Measurements from ENCODE around the gene GAS1. TPM values are rescaled to one million over a fixed set of nuclear protein-coding genes. Genes with fewer than 3 reads are reported as not detected.

Gene GAS1
- total RNA-seq, 1 experiment from 2014 or later = 0.13 TPM

- in situ Hi-C loops (cut with HindIII; ENCODE audit: low pct_unique_long_range_greater_than_20kb, low sequenced_read_pairs) = no loop called here
- no peak for DNase-seq (ENCODE audit: low read depth, low spot score)
- Histone ChIP-seq H3K4me3 (ENCODE audit: low read depth in 2 of 2, low read length in 2 of 2) (no peak overlapping the region), H3K9me3 (ENCODE audit: control insufficient read depth, insufficient read depth, low read depth, low read length) (no peaks in the 10 kb centered on the region), H3K27me3 (ENCODE audit: control insufficient read depth, insufficient read depth, low read length) (no peaks in the 10 kb centered on the region), H3K36me3 (ENCODE audit: control insufficient read depth, insufficient read depth, low read length) (no peaks in the 10 kb centered on the region), H3K4me1 (ENCODE audit: control insufficient read depth, insufficient read depth, low read length) (no peaks in the 10 kb centered on the region), H3K27ac (ENCODE audit: low read length) (no peak overlapping the region)
- intact Hi-C loops (cut with micrococcal nuclease; ENCODE audit: unreplicated experiment) = no loop called here
- ChIA-PET CTCF (no interaction called here), POLR2A (no interaction called here)
- ATAC-seq = no peak
- BruUV-seq (replicated peaks) = no TSS peak
- TF ChIP-seq TCF7L2 (IDR thresholded peaks at IDR 0.05; ENCODE audit: low read depth, low read length) (no peak), SIN3A (IDR thresholded peaks at IDR 0.05; ENCODE audit: borderline replicate concordance, insufficient read depth, low read depth, low read length) (no peak), REST (IDR thresholded peaks at IDR 0.05; ENCODE audit: insufficient read depth in 1 of 2, low read depth in 2 of 2, low read length in 1 of 2) (no peak), POLR2AphosphoS5 (IDR thresholded peaks at IDR 0.05; ENCODE audit: low read depth, low read length) (no peak)
- TF ChIP-seq, protein P1, sequence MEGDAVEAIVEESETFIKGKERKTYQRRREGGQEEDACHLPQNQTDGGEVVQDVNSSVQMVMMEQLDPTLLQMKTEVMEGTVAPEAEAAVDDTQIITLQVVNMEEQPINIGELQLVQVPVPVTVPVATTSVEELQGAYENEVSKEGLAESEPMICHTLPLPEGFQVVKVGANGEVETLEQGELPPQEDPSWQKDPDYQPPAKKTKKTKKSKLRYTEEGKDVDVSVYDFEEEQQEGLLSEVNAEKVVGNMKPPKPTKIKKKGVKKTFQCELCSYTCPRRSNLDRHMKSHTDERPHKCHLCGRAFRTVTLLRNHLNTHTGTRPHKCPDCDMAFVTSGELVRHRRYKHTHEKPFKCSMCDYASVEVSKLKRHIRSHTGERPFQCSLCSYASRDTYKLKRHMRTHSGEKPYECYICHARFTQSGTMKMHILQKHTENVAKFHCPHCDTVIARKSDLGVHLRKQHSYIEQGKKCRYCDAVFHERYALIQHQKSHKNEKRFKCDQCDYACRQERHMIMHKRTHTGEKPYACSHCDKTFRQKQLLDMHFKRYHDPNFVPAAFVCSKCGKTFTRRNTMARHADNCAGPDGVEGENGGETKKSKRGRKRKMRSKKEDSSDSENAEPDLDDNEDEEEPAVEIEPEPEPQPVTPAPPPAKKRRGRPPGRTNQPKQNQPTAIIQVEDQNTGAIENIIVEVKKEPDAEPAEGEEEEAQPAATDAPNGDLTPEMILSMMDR (IDR thresholded peaks at IDR 0.05) = no peak
Observed at GRCh38 chr9:86902991-86903733, 44.1 kb downstream of the GAS1 start.

- ChIA-PET POLR2A (no interaction called here), CTCF (no interaction called here)
- no peaks in the 10 kb centered on the region for H3K36me3 ChIP-seq (ENCODE audit: control insufficient read depth, insufficient read depth, low read length)
- intact Hi-C loops (cut with micrococcal nuclease; ENCODE audit: unreplicated experiment) (no loop called here), in situ Hi-C loops (cut with HindIII; ENCODE audit: low pct_unique_long_range_greater_than_20kb, low sequenced_read_pairs) (no loop called here)
- no TSS peak for BruUV-seq (replicated peaks)
- DNase-seq (ENCODE audit: low read depth, low spot score) = no peak
- H3K9me3 ChIP-seq (ENCODE audit: control insufficient read depth, insufficient read depth, low read depth, low read length) = no peaks in the 10 kb centered on the region
- H3K4me3 ChIP-seq (ENCODE audit: low read depth in 2 of 2, low read length in 2 of 2) = no peak overlapping the region
- no peak overlapping the region for H3K27ac ChIP-seq (ENCODE audit: low read length)
- H3K4me1 ChIP-seq (ENCODE audit: control insufficient read depth, insufficient read depth, low read length) = no peaks in the 10 kb centered on the region
- H3K27me3 ChIP-seq (ENCODE audit: control insufficient read depth, insufficient read depth, low read length) = no peaks in the 10 kb centered on the region
- no peak for ATAC-seq
- TF ChIP-seq, protein P1 (IDR thresholded peaks at IDR 0.05) = no peak
Observed at GRCh38 chr9:86902586-86902985, 44.7 kb downstream of the GAS1 start.
